Stimulated activated CD8-positive, alpha-beta memory T cell treated with anti-CD3 and anti-CD28 coated beads, Interleukin-7, amount 100 ng/mL, for 48 hours (primary cell): ENCODE measurements around the gene ZC3H18.
"Not testable (repeated sequence)": the region's sequence is repeated elsewhere in the genome, so short reads cannot be mapped to it uniquely, and the experiment has no call there.

ENCODE experiments used
- DNase-seq, 2 donors: peaks; one replicate each; pipeline ENCODE4 v3.0.0-alpha.2; 2020; ENCODE audit warnings: low read depth in 1 of 2; ENCODE audit errors: extremely low read depth in 1 of 2

ZC3H18 gene

DNA sequence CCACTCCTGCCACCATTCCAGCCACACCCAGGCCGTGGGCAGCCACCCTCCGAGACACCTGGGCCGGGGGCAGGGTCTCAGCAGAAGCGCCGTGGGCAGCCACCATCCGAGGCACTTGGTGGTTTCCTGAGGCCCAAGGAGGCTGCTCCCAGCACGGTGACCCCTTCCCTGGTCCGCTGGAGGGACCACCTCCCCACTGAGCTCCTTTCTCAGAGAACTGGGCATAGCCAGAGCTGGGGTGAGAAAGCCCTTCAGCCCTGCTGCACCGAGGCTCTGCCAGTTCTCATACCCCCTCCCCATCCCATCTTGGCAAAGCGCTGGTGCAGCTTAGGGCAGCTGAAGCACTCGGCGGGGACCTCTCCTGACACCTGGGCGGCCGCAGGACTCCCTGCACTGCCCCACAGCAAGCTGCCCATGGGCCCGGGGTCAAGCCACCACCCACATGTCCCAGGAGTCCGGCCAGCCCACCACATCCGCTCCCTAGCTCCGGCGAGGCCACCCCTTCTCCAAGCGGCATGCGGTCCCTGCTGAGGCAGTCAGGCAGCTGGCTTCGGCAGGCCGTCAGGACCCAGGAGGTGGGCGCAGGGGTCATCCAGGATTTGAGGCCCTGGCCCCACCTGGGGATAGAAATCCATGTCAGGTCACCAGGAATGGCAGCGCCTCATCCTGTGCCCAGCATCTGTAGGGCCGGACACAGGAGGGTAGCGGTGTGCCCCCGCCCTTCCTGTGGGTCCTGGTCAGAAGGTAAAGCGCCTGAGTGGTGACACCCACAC lies 82.0 kb downstream of the ZC3H18 start:
- no peak for DNase-seq

DNA sequence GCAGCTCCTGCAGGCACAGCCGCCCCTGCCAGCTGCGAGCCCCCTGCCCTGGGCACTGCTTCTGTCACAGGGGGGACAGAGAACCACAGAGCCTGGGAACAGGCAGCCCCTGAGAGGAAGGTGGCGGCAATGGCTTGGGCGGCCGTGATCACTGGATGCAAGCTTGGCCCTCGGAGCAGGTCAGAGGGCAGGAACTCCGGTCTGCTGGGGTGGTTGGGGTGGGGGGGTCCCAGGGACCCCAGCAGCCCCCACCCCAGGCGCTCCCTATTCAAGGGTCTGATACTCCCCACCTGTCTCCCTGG lies 82.5 kb downstream of the ZC3H18 start:
- no peak for DNase-seq

DNA sequence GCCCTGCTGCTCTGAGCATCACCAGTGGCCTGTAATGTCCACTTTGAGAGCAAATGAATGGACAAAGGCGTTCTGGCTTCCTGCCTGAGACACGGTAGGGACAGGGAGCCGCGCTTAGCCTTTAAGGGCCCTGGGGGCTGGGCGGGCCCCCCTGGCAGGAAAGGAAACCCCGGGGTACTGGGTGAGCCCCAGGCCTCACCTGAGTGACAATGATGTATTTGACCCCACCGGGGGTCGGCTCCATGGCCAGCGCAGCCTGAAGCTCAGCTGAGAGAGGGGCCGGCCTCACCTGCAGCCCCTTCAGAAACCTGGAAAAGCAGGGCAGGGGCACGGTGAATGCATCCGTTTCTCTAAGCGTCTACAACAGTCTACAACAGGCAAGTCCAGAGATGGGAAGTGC lies 82.9 kb downstream of the ZC3H18 start:
- no peak for DNase-seq

DNA sequence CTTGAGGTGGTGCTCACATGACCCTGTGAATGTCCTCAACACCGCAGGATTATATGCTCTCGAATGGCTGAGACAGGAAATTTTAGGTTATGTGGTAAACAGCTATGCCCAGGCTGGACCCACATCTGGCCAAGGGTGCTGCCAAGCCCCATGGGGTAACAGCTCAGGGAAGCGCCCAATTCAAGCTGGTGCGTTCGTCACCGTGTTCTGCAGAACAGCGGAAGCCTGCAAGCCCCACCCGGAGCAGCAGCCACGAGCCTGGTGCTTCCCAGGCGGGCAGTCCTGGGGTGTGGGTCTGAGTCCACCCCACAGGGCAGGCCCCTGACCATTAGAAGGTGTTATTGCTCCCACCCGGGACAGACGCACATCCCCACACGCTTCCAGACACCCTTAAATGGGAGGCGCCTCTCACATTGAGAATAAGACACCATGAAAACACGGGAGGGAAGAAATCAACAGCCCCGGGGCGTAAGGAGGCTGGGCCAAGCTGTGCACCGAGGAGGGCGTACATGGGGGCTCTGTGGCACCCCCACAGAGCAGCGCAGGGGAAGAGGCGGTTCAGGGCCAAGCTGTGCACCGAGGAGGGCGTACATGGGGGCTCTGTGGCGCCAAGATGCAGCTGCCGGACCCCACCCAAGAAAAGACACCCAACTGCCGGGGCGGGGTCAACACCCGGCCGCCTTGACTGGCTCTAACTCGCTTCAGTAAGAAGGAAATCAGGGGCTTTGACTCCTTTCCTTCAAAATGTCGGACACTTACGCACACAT lies 83.6 kb downstream of the ZC3H18 start:
- no peak for DNase-seq

DNA sequence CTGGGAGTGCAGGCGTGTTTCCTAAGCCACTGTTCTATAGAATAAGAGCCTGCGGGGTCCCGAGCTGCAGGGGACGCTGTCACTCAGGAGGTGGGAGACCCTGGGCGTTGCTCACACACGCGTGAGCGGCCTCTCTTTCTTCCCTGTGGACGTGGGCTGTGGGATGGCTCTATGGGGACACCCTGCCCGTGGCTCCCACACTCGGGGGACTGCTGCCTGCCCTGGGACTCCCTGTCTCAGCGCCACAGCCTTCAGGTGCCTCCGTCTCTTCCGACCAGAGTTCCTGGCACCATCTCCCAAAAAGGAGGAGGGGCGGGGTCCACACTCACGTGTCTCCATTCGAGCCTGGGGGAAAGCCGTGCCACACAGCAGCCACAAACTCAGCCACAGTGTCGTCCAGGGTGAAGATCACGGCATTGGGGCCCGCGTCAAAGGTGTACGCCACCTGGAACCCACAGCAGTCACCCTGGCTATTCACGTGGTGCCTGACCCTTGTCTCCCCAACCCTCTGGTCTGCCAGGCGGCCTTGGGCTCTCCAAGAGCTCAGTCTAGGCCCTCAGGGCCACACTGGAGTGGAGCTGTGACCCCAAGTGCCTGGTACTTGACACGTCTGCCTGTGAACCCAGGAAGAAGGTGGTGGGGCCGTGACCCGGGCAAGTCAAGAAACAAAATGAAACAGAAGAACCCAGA lies 84.3 kb downstream of the ZC3H18 start:
- DNase-seq: no peak

DNA sequence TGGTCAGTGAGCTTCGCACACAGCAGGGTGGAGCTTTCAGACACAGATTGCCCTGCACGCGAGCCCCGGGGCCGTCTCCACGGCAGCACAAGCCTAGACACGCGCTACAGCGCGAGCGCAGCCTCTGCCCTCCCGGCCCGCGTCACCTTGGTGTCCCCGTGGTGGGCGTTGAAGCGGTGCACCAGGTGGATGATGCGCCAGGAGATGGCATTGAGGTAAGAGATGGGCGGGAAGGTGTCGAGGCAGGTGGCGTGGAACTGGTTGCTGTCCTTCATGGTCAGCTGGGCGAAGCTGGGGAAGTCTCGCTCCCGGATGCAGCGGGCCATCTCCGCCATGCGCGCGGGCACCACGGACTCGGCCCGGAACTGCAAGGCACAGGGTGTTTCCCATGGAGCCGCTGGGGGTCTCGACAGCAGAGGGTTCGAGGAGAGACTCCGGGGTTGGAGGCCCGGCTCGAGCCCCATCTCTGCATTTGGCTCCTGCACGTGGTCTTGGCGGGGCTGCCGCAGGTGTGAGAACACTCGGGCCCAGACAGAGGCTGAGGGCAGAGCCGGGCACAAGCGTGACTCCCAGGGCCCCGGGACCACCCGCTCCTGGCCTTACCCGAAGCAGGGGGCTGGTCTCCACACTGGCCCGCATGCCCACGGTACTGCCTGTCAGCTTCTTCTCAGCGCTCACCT lies 85.0 kb downstream of the ZC3H18 start:
- no peak for DNase-seq

DNA sequence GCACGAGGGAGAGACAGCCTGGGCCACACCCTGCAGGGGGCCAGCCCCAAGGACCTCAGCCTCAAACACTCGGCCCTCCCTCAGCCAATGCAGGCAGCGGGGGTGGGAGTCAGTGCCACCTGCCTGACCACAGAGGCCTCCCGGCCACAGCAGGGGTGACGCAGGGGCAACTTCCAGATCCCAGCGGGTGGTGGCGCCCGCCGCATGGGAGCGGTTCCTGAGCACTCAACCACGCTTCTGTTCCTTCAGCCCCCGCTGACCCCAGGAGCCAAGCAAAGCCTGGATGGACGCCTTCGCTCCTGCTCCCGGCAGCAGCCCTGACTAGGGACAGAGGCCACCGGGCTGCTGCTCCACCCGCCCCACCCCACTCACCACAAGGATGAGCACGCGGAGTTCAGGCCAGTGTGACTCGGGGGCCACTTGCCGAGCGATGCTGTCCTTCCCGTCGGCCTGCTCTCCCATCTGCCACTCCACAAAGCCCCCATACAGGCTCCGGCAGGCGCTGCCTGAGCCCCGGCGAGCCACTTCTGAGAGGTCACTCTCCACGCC lies 85.6 kb downstream of the ZC3H18 start:
- no peak for DNase-seq

DNA sequence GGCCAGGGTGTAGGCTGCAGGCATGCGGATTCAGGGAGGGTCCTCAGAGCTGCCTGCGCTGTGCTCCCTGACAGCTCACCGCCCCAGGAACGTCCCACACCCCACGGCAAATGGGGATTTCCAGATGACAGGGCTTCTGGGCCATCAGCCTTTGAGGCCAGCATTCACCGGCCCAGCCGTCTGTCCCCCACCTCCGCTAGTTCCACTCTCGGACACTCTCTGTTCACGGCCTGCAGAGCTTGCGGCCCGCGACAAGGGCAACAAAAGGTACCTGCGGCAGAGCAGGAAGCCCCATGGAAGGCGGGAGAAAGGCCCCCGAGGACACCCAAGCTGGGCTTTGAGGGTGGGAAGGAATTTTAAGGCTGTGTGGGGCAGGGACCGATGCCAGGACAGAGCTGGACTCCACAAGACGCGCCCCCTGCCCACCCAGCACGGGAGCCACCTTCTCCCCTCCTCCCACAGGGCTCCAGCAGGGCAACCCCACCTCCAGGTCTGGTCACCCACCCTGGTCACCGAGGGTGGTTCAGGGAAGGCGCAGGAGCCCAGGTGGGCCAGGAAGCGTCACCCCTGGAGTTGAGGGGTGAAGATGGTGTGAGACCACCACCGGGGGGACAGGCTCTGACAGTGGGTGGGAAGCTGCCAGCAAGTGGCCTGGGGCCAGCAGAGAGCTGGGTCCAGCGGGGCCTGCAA lies 86.2 kb downstream of the ZC3H18 start:
- no peak for DNase-seq

DNA sequence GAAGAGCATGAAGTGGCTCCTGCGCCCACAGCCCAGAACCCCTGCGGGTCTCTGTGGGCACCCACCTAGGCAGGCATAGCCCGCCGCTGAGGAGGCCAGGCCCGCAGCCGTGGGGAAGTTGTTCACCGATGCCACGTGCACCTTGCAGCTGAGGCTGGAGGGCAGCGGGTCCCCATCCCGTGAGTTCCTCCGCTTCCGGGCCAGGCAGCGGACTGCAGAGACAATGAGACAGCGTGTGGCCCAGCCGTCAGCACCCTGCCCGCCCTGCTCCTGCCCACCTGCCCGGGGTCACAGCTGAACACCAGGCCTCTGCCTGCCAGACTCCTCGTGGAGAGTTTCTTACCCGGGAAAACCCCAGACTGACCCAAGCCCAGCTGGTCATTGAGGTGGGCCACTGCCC lies 87.2 kb downstream of the ZC3H18 start:
- no peak for DNase-seq

DNA sequence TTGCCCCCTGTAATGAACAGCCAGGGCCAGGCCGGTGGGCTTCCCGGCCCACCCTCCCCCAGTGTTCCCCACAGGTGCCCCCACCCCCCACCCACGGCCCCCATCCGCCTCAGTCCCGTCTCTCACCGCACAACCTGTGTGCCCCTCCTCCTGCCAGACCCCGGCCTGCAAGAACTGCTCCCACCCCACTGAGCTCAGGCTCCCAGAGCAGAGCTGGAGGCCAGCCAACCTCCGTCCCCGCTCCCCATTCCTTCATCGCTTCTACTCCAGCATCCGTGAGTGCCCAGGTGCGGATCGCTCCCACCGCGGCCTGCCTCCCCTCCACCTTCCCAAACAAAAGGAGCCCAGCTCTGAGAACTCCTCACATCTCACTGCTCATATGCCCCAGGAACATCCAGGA lies 88.5 kb downstream of the ZC3H18 start:
- DNase-seq: no peak

DNA sequence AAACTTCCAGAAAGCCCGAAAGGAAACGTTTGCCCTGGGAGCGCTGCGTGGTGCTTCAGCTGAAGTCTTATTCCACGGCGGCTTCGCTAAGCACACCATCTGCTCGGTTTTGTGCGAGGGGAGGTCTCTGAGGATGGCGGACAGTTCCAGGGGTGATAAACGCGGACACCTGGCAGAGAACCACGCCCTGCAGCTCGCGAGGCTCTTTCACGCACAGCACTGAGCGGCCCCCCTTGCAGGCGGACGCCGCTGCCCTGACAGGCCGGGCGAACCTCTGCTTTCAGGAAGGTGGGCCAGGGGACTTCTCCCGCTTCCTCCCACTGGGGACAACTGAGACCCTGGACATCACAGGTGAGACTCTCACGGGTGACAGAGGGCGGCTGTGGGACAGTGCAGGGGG lies 89.0 kb downstream of the ZC3H18 start:
- DNase-seq: no peak

DNA sequence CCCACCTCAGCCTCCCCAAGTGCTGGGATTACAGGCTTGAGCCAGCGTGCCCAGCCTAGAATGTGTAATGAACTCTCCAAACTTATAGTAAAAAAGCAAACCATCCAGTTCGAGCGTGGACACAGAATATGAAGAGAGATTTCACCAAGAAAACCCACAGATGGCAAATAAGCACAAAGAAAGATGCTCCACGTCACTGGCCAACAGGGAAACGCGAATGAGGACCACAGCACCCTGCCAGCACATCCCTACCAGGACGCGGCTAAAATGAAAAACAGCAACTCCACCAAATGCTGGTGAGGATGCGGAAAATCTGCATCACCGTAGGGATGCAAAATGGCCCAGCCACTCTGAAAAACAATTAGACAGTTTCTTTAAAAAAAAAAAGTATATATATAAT lies 91.3 kb downstream of the ZC3H18 start:
- no peak for DNase-seq

DNA sequence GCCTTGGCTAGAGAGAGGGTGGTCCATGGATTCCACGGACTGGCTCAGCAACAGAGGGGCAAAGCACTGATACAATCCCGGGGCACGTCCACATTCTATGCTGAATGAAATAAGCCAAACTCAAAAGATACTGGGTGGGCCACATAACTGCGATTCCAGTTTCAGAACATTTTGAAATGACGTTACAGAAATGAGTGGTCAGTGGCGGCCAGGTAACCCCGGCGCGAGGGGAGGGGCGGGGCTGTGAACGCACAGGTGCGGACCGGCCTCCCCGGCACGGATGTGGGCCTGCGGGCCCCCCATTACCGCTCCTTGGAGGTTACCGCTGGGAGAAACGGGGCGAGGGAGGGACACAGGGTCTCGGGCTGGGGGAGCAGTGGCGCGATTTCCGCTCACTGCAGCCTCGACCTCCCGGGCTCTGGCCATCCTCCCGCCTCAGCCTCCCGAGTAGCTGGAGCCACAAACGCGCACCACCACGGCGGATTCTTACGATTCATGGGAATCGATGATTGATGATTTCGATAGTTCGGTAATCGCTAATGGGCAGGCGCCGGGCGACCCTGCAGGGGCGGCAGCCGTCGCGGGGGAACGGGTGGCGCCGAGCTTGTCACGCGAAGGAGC lies 92.1 kb downstream of the ZC3H18 start:
- no peak for DNase-seq

DNA sequence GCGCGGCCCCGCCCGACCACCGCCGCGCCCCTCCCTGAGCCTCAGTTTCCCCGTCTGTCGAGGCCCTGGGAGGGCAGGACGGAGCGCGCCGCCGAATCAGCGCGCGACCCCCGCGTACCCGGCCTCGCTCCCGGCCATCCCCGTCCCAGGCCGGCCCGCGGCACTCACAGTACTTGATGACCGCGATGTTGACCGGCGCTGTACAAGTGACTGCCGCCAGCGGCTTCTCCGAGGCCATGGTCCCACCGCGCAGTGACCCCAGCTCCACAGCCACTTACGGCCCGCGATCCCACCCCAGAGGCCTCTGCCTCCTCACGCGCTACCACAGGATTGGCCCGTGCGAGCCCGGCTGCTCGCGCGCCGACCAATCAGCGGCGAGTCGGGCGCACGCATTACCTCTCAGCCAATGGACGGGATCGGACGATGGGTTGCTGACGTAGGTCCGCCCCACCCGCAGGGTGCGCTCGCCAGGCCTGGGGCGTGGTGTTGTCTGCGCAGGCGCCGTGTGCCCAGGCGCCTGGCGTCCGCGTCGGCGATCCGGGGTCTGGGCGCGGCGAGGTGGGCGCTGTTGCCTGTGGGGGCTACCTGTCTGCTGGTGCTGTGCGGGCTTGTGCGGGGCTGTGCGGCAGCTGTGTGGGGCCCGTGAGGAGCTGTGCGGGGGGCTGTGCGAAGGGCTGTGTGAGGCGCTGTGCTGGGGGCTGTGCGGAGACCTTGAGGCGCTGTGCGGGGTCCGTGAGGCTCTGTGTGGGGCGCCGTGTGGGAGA lies 92.8 kb downstream of the ZC3H18 start, which contains the start of gene MVD:
MVD (minus strand) TSS at position 249 of the 764 bp plus-strand sequence; CDS start at position 238, 11 bp downstream.
- DNase-seq: peak; percentile 90 to 95

DNA sequence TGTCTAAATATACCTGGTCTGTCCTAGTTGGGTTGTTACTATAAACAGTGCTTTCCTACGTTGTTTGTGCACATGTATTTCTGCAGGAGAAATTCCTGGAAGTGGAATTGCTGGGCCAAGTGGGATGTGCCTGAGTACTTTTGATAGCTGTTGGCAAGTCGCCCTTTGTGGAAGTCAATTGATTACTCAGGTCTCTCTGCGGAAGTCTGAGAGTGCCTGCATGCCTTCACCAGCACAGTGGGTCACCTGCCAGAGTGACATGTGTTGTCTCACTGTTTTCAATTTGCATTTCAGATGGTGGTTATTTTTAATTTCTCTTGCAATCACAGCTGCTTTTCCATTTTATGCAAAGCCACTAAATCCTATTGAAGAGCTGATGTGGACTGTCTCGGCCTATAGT lies 94.9 kb downstream of the ZC3H18 start:
- no peak for DNase-seq

DNA sequence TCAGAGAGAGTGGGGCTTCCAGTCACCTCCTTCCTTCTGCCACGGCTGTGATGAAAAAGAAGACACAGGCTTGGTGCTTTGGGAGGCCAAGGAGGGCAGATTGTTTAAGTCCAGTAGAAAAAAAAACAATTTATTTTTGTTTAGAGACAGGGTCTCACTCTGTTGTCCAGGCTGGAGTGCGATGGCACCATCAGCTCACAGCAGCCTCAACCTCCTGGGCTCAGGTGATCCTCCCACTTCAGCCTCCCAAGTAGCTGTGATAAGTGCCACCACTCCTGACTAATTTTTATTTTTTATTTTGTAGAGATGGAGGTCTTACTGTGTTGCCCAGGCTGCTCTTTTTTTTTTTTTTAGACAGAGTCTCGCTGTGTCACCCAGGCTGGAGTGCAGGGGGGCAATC lies 95.4 kb downstream of the ZC3H18 start:
- DNase-seq: no peak

DNA sequence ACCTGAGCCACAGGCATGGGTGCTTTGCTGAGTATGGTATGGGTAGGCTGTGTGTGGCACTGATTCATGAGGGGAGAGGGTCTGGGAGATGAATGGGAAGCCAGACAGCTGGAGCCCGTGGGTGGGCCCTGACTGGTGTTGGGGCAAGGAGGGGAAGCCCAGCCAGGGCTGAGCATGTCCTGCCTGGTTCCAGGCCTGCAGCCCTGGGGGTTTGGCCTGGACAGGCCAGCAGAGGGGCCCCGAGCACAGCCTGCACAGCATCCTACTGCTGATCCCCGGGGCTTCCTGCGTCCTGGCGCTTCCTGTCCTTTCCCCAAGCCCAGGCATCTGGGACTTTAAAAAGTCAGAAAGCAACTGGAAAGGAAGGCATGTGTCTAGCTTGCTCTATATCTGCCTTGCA lies 97.3 kb downstream of the ZC3H18 start:
- no peak for DNase-seq

DNA sequence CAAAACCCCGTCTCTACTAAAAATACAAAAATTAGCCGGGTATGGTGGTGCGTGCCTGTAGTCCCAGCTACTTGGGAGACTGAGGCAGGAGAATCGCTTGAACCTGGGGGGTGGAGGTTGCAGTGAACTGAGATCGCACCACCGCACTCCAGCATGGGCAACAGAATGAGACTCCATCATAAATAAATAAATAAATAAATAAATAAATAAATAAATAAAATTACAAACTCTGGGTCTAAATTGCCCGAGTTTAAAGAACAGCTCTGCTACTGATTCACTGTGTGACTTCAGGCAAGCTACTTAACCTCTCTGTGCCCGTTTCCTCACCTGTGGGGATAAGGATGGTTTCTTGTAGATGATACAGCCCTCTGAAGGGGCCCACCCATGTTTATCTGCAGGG lies 99.3 kb downstream of the ZC3H18 start:
- not testable (repeated sequence) for DNase-seq

DNA sequence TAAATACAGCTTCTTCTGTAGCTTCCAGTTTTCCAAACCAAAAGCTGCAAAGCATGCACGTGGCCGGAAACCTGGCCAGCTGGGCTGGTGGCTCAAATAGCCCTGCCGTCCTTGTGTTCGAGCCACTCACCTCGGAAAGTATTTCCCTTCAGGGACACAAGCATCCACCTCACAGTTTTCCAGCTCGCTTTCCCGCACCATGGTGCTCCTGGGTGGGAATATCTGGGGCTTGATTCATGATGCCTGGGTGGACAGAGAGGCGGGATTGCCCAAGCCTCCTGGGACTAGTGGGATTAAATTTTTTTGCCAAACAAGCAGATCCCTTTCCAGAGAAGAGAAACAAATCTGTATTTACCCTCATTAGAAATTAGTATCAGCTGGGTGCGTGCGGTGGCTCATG lies 99.8 kb downstream of the ZC3H18 start:
- no peak for DNase-seq
